CD4-positive, alpha-beta T cell treated with Interleukin-1 beta for 1 hour (primary cell): Measurements from ENCODE around the gene DNAJB7.
"Not testable (repeated sequence)": the region's sequence is repeated elsewhere in the genome, so short reads cannot be mapped to it uniquely, and the experiment has no call there.

Experiments
- DNase-seq, 2 donors: peaks; one replicate each; pipeline ENCODE4 v3.0.0-alpha.2; 2020 to 2022

The DNAJB7 gene

DNA sequence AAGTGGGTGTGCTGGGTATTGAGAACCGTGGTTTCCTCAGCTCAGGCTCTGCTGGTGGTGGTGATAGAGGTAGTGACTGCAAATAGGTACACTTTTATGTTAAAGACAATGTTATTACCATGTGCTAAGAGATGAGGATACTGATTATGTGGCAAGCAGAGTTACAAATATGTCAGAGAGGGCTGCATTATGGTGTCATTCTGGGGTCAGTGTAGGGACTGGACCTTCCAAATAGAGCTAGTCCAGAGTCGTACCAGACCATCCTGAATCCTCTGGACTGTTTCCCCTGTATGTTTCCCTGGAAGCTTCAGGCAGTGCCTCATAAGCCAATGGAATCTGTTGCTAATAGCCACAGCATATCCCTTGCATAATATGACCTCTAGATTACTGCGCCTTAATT, at the start of gene DNAJB7:
TSS of gene DNAJB7 (minus strand) at position 101 of the 400 bp plus-strand sequence. CDS start 119 bp downstream, outside the sequence.
- no peak for DNase-seq

DNA sequence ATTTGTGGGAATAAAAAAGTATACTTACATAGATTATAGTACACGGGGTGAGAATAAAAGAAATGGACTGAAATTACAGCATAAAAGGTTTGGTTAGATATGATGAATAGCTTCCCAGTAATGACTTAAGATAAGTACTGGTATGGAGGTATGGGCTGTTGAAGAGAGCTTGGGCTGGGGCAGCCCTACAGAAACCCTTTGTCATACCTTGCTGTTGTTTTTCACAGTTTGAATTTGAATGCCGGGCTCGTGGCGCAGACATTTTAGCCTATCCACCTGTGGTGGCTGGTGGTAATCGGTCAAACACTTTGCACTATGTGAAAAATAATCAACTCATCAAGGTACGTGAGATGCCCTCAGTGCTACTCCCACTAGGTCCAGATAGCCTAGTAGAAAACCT, 47.0 kb upstream of the DNAJB7 start:
- DNase-seq = no peak

DNA sequence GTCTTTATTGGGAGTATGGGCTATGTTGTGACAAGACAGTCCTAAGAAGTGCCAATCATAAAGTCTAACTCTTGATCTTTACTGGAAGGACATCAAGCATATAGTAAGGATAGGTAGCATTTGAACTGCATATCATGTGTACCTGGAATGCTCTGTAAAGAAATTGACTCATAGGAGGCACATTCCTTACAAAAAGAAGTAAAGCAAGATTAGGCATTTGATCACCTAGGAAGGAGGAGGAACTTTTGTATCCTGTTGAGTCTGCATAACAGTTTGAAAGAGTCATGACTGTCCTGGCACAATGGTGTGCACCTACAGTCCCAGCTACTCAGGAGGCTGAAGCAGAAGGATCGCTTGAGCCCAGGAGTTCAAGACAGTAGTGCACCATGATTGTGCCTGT, 42.2 kb upstream of the DNAJB7 start:
- no peak for DNase-seq

DNA sequence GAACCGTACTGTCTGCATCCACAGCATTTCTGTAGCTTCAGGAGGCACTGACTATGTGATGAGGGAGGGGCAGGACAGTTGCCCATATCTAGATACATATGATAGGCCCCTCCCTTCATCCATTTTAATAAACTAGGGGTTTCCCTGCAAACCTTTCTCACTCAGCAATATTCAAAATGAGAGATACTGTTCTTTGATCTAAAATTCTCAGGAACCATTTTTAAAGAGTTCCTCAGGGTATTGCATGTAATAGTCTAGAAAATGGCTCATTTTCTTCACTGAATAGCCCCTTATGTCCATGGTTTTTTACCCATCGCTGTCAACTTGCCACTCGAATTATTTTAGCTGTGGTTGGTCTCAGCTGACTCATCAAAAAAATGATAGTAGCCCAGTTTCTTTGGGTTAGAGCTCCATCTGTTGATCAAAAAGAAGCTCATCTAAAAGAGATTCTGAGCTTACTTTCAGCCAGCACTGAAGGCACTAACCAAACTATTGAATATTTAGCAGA, 37.0 kb upstream of the DNAJB7 start:
- peak in 1 of 2 donors; percentile 63 for DNase-seq

DNA sequence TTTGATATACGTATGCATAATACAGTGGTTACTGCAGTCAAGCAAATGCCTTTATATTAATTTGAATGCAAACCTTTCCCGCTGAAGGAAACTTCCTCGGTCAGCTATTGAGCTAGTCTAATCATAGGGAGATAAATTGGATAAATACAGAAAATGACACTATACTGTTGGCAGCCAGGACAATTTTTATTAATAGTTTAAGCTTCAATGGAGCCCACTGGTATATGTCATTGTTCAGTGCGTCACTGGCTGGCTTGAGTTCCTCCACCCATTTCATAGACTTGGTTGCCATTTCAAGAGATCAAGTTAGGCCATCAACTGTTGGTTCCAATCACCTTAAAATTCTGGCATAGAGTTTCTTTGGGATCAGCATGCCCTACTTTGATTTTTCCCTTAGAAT, 32.5 kb upstream of the DNAJB7 start:
- DNase-seq = no peak

DNA sequence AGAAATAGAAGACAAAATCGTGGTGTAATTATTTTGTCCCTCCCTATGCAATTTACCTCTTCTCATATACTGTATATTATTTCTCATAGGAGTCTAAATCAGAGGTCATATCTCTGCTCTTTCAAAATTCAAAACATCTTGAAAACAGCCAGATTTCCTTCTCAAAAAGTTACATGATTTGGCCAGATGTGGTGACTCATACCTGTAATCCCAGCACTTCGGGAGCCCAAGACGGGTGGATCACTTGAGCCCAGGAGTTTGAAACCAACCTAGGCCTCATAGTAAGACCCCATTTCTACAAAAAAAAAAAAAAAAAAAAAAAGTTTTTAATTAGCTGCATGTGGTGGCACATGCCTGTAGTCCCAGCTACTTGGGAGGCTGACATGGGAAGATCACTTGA, 29.0 kb upstream of the DNAJB7 start:
- DNase-seq = no peak

DNA sequence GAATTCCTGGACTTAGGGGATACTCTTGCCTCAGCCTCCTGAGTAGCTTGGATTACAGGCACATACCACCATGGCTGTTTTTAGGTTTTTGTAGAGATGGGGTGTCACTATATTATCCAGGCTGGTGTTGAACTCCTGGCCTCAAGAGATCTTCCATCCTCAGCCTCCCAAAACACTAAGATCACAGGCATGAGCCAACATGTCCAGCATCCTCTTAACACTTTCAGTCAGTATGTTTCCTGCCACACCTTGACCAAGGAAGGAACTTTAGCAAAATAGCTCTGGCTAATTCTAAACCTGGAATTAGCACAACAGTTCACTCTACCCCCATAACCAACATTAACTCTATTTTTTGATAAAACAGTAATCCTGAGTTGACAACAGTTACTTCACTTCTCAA, 27.2 kb upstream of the DNAJB7 start:
- DNase-seq = no peak

DNA sequence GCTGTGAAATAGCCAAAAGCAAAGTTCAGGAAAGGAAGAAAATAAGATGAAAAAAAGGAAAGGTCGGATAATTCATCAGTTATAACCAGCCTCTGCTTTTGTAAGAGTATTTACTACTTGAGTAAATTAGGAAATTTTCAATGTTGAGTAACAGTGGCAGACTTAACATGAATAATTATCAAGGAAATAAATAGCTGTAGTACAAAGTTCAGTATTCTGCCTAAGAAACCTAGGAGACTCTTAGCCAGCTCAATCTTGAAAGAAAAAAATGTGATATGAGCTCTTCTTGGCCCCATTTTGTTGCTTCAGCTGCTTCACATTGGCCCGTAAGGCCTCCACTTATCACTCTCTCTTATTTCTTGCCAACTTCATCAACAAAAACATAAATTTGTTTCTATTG, 17.0 kb upstream of the DNAJB7 start:
- no peak for DNase-seq

DNA sequence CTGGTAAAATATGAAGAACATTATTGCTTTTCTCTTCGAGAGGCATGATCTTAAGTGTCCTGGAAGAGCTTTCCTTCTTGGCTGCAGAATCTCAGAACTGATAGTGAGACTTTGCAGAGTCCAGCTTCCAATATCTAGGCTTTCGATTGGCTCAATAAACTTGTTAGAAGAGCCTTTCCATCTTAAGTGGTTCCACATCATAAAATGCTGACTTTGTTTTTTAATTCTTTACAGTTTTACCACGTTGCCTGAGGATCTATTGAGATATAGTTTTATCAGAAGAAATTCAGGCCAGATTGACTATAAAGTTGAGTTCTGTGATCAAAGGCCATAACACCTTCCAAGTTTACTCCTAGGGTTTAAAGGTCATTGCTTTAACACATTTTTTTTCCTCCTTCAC, 15.6 kb upstream of the DNAJB7 start:
- DNase-seq = no peak

DNA sequence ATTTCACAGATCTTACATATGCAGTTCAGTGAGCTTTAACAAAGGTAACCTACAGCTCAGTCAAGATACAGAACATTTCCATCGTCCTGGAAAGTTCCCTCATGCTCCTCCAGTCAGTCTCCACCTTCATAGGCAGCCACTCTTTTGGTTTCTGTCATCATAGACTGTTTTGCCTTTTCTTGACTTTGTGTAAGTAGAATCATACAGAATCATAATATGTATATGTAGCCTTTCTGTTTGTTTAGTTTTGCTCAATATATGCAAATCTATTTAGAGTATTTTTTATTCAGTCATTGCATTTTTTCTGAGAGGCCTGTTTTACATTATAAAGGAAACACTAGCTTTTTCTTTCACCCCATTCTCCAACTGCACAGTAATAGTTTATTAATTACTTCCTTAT, 15.0 kb upstream of the DNAJB7 start:
- DNase-seq = no peak

DNA sequence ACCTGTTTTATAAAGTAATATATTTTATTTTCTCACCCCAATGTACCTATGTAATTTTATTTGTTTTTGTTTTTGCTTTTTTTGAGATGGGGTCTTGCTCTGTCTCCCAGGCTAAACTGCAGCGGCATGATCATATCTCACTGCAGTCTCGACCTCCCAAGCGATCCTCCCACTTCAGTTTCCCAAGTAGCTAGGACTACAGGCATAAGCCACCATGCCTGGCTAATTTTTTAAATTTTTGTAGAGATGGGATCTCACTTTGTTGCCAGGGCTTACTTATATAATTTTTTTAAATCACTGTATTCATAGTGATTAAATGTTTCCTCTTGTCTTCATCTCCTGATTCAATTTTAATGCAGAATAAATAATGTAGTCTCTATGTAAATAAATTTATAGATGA, 13.2 kb upstream of the DNAJB7 start:
- DNase-seq = no peak

DNA sequence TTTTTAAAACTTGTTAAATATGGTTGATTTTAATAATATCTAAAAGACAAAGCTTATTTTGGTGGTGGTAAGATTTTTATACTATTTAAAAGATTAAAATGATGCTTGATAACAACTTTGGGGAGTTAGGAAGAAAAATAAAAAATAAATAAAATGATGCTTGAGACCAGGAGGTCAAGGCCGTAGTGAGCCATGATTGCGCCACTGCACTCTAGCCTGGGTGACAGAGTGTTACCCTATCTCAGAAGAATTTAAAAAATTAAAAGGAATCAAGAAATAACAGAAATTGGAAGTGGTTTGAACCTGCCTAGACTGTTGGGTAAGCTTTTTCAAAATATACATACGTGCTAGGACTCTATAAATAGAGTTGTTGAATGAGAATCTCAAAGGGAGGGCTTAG, 12.1 kb upstream of the DNAJB7 start:
- DNase-seq = no peak

DNA sequence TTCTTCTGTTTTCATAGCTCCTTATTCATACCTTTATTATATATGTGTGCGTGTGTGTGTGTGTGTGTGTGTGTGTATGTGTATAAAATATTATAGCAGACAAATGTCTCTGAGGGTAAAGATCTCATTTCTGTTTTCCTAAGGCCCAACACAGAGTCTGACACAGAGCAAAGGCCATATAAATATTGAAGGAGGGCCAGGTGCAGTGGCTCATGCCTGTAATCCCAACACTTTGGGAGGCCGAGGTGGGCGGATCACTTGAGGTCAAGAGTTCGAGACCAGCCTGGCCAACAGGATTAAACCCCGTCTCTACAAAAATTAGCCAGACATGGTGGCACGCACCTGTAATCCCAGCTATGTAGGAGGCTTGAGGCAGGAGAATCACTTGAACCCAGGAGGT, 6.5 kb upstream of the DNAJB7 start:
- not testable (repeated sequence) for DNase-seq

DNA sequence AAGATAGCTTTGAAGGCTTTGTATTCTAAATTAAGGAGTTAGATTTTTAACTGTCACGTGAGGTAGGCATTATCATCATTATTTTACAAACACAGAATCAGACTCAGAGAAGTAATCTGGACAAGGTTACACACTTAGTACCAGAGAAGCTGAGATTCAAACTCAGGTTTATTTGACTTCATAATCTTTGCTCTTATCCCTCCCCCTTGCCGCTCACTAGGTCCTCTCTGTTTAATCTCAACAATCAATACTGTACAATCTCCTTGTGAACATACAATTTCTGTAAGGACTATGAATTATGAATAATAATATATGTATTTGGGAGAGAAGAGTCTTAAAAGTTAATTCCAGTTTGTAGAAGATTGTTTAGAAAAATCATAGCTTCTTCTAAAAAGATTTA, 5.2 kb upstream of the DNAJB7 start:
- no peak for DNase-seq

DNA sequence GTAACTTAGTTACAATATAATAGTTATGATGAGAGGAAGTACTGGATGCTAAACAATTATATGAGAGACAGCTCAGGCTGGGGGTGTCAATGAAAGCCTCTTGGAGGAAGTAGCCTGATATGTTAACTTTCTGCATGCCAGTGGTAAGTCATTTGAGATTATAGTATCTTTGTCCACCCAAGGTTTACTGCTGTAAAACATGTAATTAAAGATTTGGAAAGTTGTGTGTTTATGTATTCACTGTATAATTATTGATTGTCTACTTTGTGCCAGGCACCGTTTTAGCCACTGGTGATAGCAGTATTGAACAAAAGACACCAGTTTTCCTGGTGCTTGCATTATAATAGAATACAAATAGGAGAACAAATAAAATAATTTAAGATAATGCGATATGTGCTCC, 624 bp upstream of the DNAJB7 start:
- no peak for DNase-seq

DNA sequence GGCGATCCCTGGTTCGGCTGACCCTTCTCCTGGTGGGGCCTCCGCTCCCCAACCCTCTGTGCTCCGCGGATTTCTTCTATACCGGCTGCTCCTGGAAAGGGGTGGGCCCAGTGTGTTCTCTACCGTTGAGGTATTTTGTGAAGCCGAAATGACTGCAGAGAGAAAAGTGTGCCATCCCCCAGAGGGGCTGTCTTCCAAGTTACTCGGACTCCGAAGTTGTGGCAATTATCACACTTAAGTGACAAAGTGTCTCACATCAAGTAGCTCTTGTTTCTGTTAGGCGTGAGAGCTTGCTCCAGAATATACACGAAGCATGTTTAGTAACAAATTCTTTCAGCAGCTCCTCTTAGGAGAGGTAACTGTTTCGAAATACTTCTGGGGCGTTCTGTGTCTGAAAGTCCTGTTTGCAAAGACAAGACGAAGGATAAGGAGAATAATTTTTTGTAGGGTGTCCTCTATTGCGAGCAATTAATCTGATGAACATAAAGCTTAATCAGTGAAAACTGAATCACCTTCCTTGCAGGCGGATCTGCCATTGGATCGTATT, 4.5 kb downstream of the DNAJB7 start:
- no peak for DNase-seq

DNA sequence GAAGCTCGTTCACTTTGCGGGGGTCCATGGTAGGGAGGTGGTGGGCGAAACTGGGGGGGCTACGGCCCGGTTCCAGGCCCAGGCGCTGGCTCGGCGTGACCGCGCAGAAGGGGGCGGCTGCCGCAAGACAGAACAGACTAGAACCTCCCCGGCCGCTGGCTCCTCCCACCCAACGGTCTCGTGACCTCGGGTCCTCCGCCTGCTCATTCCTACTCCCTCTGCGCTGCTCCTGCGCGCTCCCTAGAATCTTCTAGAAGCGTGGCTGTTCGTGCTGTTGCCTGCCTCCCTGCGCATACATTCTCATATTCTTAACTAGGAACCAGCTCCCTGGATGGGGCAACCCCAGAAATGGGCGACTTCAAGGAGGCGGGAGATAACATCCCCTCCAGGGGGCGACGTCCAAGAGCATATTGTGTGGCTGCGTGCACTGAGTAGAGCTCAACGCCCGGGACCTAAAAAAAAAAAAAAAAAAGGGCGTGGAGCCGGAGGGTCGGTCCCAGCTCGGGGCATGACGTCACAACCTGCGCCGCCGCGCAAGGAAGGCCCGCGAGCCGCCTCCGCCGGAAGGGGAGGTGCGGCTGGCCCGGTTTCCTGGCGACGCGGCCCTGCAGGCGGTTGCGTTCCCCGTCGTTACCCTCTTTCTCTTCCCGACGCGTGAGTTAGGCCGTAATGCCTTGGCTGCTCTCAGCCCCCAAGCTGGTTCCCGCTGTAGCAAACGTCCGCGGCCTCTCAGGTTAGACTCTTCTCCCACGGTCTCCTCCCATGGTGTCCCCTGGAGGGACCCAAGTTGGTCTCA, 5.2 kb downstream of the DNAJB7 start, which contains the start of the genes ST13 and XPNPEP3:
TSS of gene ST13 (minus strand) at position 127 of the 796 bp plus-strand sequence. CDS start at position 28, 99 bp downstream.
TSS of gene XPNPEP3 (plus strand) at position 636 of the 796 bp plus-strand sequence. CDS start at position 670, 34 bp downstream.
- peak; percentile 96 to 97 for DNase-seq

DNA sequence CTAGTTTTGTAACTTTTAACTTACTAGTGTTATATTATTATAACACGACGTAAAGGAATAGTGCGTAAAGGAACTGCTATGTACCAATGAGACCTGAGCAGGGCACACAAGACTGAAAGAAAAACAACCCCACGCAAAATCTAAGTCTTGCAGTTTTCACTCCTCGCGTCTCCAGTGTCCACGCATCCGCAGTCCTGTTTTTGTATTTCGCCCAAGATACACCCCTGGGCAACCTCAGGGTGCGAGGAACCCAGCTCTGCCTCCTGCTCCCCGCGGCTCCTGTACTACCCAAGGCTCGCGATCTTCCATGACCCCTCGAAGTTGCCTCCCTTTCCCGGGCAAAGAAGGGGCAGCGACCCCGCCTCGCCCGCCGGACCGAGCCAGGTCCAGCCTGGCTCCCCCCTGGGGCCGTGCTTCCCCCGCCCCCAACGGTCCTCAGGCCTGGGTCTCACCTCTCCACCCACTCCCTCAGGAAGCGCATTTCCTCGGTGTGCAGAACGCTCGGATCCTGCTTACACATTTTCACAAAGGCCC, 5.9 kb downstream of the DNAJB7 start:
- peak; percentile 13 to 44 for DNase-seq

DNA sequence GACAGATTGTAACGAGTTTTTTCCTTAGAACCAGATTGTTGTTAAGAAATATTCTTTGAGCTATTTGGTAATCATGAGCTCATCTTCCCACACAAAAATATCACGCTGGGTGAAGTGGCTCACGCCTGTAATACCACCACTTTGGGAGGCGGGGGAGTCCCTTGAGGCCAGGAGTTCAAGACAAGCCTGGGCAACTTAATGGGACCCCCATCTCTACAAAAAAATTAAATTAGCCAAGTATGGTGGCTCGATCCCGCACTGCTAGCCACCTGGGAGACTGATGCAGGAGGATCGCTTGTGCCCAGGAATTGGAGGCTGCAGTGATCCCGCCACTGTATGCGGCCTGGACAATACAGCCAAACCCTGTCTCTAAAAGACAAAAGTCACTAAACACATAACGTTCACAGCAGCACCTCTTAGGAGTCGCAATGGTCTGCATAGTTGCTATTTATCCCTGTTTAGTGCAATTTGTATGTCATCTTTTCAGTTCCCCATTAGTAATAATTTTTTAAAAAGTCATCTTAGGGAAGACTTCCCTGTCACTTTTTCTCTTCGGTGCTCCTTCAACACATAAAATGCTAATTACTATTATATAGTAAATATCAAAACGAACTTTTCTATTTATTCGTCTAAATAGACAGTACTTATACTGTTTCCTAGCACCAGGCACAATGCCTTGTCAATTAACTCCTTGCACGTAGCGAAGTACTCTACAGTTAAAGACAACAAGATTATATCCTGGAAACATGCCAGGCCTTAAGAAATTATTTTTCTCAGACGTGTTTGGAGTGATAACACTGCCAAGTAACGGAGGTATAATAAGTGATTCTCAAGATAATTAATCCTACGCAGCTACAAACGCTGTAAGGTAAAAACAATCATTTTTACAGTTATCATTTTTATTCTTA, 6.6 kb downstream of the DNAJB7 start:
- DNase-seq = peak; percentile 7 to 11

DNA sequence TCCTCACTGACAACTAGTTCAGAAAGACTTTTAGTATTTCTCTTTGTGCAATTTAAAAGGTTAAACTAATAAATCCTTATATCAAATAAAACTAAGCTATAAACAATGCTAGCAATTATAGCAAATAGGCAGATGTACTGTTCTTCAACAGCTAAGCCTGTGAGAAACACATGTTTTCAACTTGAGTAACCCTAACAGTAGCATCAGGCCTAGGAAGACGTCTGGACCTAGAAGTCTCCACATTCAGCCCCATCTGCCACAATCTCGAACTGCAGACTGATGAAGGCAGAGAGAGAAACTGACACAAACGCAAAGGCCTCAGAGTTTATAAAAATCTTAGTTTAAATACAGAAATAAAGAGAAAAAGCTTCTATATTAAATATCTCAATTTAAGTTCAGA, 8.0 kb downstream of the DNAJB7 start:
- no peak for DNase-seq

DNA sequence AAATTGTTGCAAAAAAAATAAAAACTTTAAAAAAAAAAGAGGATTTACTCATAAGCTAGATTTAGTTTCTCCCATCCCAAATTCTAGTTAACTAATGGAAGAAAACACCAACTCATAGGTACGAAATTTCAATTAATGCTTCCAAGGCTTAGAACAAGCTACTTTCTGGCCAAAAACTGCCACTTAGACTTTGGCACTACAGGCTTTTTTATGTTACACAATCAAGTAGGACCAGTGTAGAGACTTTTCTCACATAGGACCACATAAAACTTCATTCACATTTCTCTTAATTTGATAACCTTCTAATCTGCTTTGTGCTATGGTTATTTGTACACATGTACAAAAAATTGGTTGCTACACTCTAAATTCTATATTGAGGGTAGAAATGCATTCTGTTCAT, 8.6 kb downstream of the DNAJB7 start:
- no peak for DNase-seq

DNA sequence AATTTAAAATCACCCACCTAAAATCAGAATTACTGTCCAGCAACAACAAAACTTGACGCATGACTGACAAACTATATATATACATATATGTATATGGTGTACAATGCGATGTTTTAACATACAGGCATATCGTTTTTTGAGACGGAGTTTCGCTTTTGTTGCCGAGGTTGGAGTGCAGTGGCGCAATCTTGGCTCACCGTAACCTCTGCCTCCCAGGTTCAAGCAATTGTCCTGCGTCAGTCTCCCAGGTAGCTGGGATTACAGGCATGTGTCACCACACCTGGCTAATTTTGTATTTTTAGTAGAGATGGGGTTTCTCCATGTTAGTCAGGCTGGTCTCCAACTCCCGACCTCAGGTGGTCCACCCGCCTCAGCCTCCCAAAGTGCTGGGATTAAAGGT, 16.1 kb downstream of the DNAJB7 start:
- not testable (repeated sequence) for DNase-seq

DNA sequence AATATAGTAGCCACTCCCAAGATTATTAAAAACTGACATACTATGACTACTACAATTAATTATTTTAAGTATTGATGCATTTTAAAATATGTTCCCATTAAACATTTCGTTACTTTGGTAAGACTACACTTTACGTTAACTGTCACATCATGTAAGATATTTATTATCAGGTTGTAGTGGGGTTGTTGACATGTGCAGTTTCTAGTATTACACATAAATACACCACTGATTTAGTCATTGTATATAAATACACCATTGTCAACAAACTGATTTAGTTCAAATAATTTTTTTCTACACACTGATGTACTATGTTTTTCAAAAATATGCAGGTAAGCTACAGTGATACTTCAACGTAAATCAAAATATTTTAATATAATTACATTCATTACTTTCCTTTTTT, 17.0 kb downstream of the DNAJB7 start:
- no peak for DNase-seq
